Mesenchymal stem cell (in vitro differentiated cells and primary cell): Measurements from ENCODE around the gene SULT1A4. TPM values are rescaled to one million over a fixed set of nuclear protein-coding genes. Genes with fewer than 3 reads are reported as not detected.
"Not testable (repeated sequence)": the region's sequence is repeated elsewhere in the genome, so short reads cannot be mapped to it uniquely, and the experiment has no call there.

Source experiments
- DNase-seq: peaks from one replicate; pipeline ENCODE4 v3.0.0-alpha.2; 2013
- H2AFZ ChIP-seq: one replicate; pipeline ENCODE4 v1.6.1; 2013; ENCODE audit warnings: low read depth, mild to moderate bottlenecking, control low read depth, inconsistent platforms, low read length, moderate library complexity
- H2AK5ac ChIP-seq: 2 replicates; pipeline ENCODE4 v1.6.1; 2013; ENCODE audit warnings: low read length, moderate library complexity, mild to moderate bottlenecking, inconsistent platforms; ENCODE audit not compliant: severe bottlenecking
- H2BK120ac ChIP-seq: one replicate; pipeline ENCODE4 v1.6.1; 2013; ENCODE audit warnings: low read depth, mild to moderate bottlenecking, inconsistent platforms, low read length, moderate library complexity
- H2BK12ac ChIP-seq, 2 experiments: one replicate each; pipeline ENCODE4 v1.6.1; 2013; ENCODE audit warnings: inconsistent platforms in 2 of 2, low read length in 2 of 2, mild to moderate bottlenecking in 2 of 2, moderate library complexity in 2 of 2, control low read depth in 1 of 2
- H2BK15ac ChIP-seq: one replicate; pipeline ENCODE4 v1.6.1; 2013; ENCODE audit warnings: mild to moderate bottlenecking, low read depth, inconsistent platforms; ENCODE audit not compliant: poor library complexity, severe bottlenecking
- H2BK5ac ChIP-seq: 2 replicates; pipeline ENCODE4 v1.6.1; 2013; ENCODE audit warnings: low read depth, mild to moderate bottlenecking, low read length, control low read depth, inconsistent platforms; ENCODE audit not compliant: poor library complexity, severe bottlenecking
- H3K14ac ChIP-seq, 2 experiments: one replicate each; pipeline ENCODE4 v1.6.1; 2013; ENCODE audit warnings: inconsistent platforms in 2 of 2, low read length in 2 of 2, control low read depth in 1 of 2, mild to moderate bottlenecking in 1 of 2, moderate library complexity in 1 of 2
- H3K18ac ChIP-seq, 2 experiments: one replicate each; pipeline ENCODE4 v1.6.1; 2013; ENCODE audit warnings: inconsistent platforms in 2 of 2, low read length in 2 of 2, control low read depth in 1 of 2, low read depth in 1 of 2, mild to moderate bottlenecking in 1 of 2
- H3K23ac ChIP-seq, 2 experiments: one replicate each; pipeline ENCODE4 v1.6.1; 2013; ENCODE audit warnings: inconsistent platforms in 2 of 2, low read length in 2 of 2, mild to moderate bottlenecking in 2 of 2, moderate library complexity in 2 of 2, control low read depth in 1 of 2
- H3K27ac ChIP-seq: 2 replicates; pipeline ENCODE4 v1.5.1; 2013; ENCODE audit warnings: mild to moderate bottlenecking, moderate library complexity, low read length, control low read depth, inconsistent platforms; ENCODE audit not compliant: poor library complexity, severe bottlenecking
- H3K27me3 ChIP-seq, 2 experiments: 2 replicates each; pipeline versions ENCODE4 v1.6.1 to v1.7.0; 2013; ENCODE audit warnings: low read length in 2 of 2, mild to moderate bottlenecking in 2 of 2, moderate library complexity in 2 of 2, control low read depth in 1 of 2, inconsistent platforms in 1 of 2; ENCODE audit not compliant: control insufficient read depth in 1 of 2, insufficient read depth in 1 of 2
- H3K36me3 ChIP-seq, 2 experiments: 2 replicates each; pipeline versions ENCODE4 v1.6.1 to v1.7.0; 2013; ENCODE audit warnings: low read length in 2 of 2, control low read depth in 1 of 2, inconsistent platforms in 1 of 2, low read depth in 1 of 2, mild to moderate bottlenecking in 1 of 2; ENCODE audit not compliant: insufficient read depth in 2 of 2, control insufficient read depth in 1 of 2
- H3K4ac ChIP-seq, 2 experiments: one replicate each; pipeline ENCODE4 v1.6.1; 2013; ENCODE audit warnings: inconsistent platforms in 2 of 2, low read length in 2 of 2, mild to moderate bottlenecking in 2 of 2, moderate library complexity in 2 of 2, control low read depth in 1 of 2, low read depth in 1 of 2
- H3K4me1 ChIP-seq: 2 replicates; pipeline ENCODE4 v1.6.1; 2013; ENCODE audit warnings: low read depth, low read length, control low read depth; ENCODE audit not compliant: control insufficient read depth, insufficient read depth
- H3K4me2 ChIP-seq: 2 replicates; pipeline ENCODE4 v1.6.1; 2013; ENCODE audit warnings: low read length, mild to moderate bottlenecking, inconsistent platforms; ENCODE audit not compliant: poor library complexity, severe bottlenecking
- H3K4me3 ChIP-seq, 2 experiments: 2 replicates each; pipeline versions ENCODE4 v1.5.1 to v1.7.0; 2013; ENCODE audit warnings: low read length in 2 of 2, mild to moderate bottlenecking in 2 of 2, control low read depth in 1 of 2, low read depth in 1 of 2; ENCODE audit not compliant: insufficient read depth in 1 of 2
- H3K79me1 ChIP-seq: replicated peaks from 2 replicates; pipeline ENCODE4 v1.6.1; 2013; ENCODE audit warnings: mild to moderate bottlenecking, control low read depth, low read length, inconsistent platforms; ENCODE audit not compliant: poor library complexity, severe bottlenecking
- H3K9ac ChIP-seq: 2 replicates; pipeline ENCODE4 v1.7.0; 2013; ENCODE audit warnings: mild to moderate bottlenecking, low read length, moderate library complexity
- H3K9me3 ChIP-seq: 2 replicates; pipeline ENCODE4 v1.7.0; 2013; ENCODE audit warnings: mild to moderate bottlenecking, low read length; ENCODE audit not compliant: control insufficient read depth
- H4K8ac ChIP-seq: one replicate; pipeline ENCODE4 v1.6.1; 2013; ENCODE audit warnings: inconsistent platforms, mild to moderate bottlenecking, low read length, moderate library complexity
- H4K91ac ChIP-seq: one replicate; pipeline ENCODE4 v1.6.1; 2013; ENCODE audit warnings: mild to moderate bottlenecking, low read length, inconsistent platforms
- WGBS: methylation state at CpG from one replicate; pipeline ENCODE4 v1.1.7; 2013; ENCODE audit warnings: mixed read lengths; 5-methylcytosine and 5-hydroxymethylcytosine counted together
- small RNA-seq: library from polyadenylated mRNA; stranded (forward); fragments of <200 nt; extraction: miRNeasy Mini kit (QIAGEN cat#:217004); gene quantifications from one replicate; pipeline ENCODE3, GENCODE V24; 2013; ENCODE audit warnings: low read depth

The SULT1A4 gene

DNA sequence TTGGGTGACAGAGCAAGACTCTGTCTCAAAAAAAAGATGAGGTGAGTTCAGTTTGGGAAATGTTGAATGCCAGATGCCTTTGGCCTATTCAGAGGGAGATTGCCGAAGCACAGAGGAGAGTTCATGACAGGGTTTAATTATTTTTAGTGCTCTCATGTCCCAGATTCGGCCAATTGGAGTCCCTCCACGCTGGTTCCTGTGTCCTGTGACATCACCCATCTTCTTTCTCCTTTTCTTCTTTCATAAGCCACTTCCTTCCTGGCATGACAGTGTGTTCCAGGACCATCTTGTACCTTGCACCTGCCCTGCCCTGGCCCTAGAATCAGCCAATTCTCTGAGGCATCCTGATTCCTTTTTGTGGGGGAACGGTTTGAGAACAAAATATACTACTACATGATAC lies 12.4 kb downstream of the SULT1A4 start:
- not testable (repeated sequence) for H3K9ac ChIP-seq, H3K9me3 ChIP-seq, H4K91ac ChIP-seq, H3K27me3 ChIP-seq, H3K79me1 ChIP-seq, DNase-seq, H3K14ac ChIP-seq, H3K4me2 ChIP-seq, H3K18ac ChIP-seq, H2AFZ ChIP-seq, H2BK5ac ChIP-seq, H2BK12ac ChIP-seq, H3K4me1 ChIP-seq, H3K27ac ChIP-seq, H3K23ac ChIP-seq, H3K4ac ChIP-seq, H3K4me3 ChIP-seq, H2BK15ac ChIP-seq, H2BK120ac ChIP-seq, H4K8ac ChIP-seq, H2AK5ac ChIP-seq, H3K36me3 ChIP-seq
- no CpG with 5 or more reads among the region's 4 CpGs for WGBS

DNA sequence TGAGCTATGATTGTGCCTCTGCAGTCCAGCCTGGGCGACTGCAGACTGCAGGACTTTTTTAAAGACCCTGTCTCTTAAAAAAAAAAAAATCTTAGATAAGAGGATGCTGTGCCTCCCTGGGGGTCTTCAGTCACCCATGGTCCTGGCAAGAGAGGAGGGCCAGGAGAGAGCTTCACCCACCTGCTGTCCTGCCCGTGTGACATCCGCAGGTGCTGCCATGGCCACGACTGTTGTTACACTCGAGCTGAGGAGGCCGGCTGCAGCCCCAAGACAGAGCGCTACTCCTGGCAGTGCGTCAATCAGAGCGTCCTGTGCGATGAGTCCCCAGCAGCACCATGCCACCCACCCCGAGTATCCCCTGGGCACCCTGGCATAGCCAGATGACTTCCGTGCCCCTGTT lies 22.6 kb downstream of the SULT1A4 start:
- not testable (repeated sequence) for DNase-seq, H3K4me2 ChIP-seq, H3K23ac ChIP-seq, H2BK120ac ChIP-seq, H3K9me3 ChIP-seq, H3K14ac ChIP-seq, H3K36me3 ChIP-seq, H3K4me3 ChIP-seq, H2BK12ac ChIP-seq, H3K79me1 ChIP-seq, H3K9ac ChIP-seq, H4K8ac ChIP-seq, H2AK5ac ChIP-seq, H3K27ac ChIP-seq, H3K4ac ChIP-seq, H3K4me1 ChIP-seq, H3K27me3 ChIP-seq, H2BK5ac ChIP-seq, H2AFZ ChIP-seq, H3K18ac ChIP-seq, H2BK15ac ChIP-seq, H4K91ac ChIP-seq
- WGBS: no CpG with 5 or more reads among the region's 12 CpGs

DNA sequence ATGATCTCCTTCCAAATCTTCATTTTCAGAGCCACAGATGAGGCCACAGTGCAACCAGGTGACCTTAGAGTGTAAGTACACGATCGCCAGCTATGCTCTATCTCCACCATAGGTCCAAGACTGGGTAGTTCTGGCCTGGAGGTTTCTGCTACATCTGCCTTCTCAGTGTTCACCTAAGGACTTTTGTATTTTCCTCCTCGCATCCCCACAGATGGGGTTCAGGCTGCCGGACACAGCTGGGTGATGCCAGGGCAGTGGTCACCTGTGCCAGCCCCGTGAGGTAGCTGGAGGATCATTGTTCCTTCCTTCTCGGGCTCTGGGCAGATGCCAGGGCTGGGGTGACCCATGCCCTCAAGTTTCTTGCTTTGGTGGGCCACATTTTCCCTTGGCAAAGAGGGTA lies 46.6 kb downstream of the SULT1A4 start, which contains the start of gene NPIPB12:
TSS of gene NPIPB12 (minus strand) at position 101 of the 400 bp plus-strand sequence.
- H2BK15ac ChIP-seq, H3K27me3 ChIP-seq, H3K36me3 ChIP-seq, H3K79me1 ChIP-seq, H2AK5ac ChIP-seq, H3K27ac ChIP-seq, H2BK5ac ChIP-seq, H3K9ac ChIP-seq, H3K4ac ChIP-seq, H2AFZ ChIP-seq, H2BK120ac ChIP-seq, H3K18ac ChIP-seq, H4K91ac ChIP-seq, H2BK12ac ChIP-seq, H3K4me2 ChIP-seq, DNase-seq, H3K9me3 ChIP-seq, H3K23ac ChIP-seq, H4K8ac ChIP-seq, H3K4me1 ChIP-seq, H3K14ac ChIP-seq, H3K4me3 ChIP-seq: not testable (repeated sequence)
- no CpG with 5 or more reads among the region's 6 CpGs for WGBS

Small RNAs within 50 kb of the gene (small RNA-seq; reads per million reads assigned to genes)
- not detected for gene AC133555.2
